Erythroblast (primary cell): ENCODE measurements around the gene KRTAP12-1.

ENCODE experiments used
- GATA1 ChIP-seq: IDR thresholded peaks from 2 replicates; pipeline ENCODE4 v1.6.1; 2011; ENCODE audit warnings: low read depth, mild to moderate bottlenecking, control low read depth, low read length, moderate library complexity
- POLR2A ChIP-seq: IDR thresholded peaks from 2 replicates; pipeline ENCODE4 v1.6.1; 2011; ENCODE audit warnings: mild to moderate bottlenecking, low read length

DNA sequence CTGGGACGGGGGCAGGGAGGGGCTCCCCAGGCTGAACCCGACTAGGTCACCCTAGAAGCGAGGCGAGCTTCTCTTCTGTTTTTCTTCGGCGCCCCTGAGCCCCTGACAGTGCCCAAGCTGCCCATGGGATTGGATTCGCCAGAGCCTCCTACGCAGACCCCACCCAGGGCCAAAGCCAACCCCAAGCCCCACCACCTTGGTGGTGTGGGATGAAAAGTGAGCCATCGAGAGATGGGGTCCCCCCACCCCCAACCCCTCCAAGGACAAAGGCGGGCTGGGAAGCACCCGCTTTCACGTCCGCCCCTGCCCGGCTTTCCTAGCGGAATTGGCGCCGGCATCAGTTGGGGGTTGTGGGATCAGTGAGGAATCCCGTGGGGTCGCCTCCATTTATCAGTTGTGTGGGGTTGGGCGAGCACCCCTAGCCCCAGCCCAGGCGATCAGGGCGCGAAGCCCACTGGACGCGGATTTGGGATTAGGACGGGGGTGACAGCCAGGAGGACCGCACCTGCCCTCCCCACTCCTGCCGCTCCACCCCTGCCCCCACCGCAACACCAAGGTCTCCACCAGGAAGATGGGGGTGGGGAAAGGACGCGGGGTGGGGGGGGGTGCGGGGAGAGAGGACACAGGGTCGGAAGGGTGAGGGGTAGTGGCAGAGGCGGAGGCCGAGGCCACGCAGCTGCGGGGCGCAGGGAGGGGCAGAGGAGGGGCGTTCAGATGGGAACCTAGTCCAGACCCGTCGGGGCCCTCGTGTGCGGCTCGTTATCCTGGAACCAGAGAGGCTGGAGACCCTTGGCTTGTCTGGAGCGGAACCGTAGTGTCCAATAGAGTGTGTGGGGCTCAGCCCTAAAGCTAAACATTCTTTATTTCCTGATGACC, 25.0 kb upstream of the KRTAP12-1 start:
- TF ChIP-seq POLR2A = no peak
- no peak for TF ChIP-seq GATA1
